K562 (cell line): Measurements from ENCODE around the gene USH2A. TPM values are rescaled to one million over a fixed set of nuclear protein-coding genes. Genes with fewer than 3 reads are reported as not detected.

ENCODE experiments used
- ATAC-seq: fragments of 200-7000 bp; cut with Tn5 transposase; 3 replicates; pipeline ENCODE4 v1.9.1; 2020; ENCODE audit warnings: moderate library complexity
- BruUV-seq: library from RNA; stranded (reverse); fragments of 400-500 nt; replicated peaks from 2 replicates; lab custom pipeline; 2021; lab: Mats Ljungman, UMichigan
- CTCF ChIA-PET: fragments of 300-600 bp; formaldehyde crosslinking; extraction: SDS; loops from one replicate; lab custom pipeline; 2021; ENCODE audit warnings: low intra/inter-chr PET ratio; lab: Yijun Ruan, JAX
- POLR2A ChIA-PET: fragments of 300-600, 350-650 bp; sonication (Branson Sonifier 250); formaldehyde crosslinking; extraction: SDS; loops from one replicate; lab custom pipeline; 2021; ENCODE audit warnings: antibody characterized with exemption, inconsistent platforms; lab: Yijun Ruan, JAX
- DNase-seq, 4 experiments: peaks; one replicate each; pipeline versions ENCODE4 v3.0.0 to v3.0.0-alpha.2; 2011 to 2018; ENCODE audit warnings: low spot score in 3 of 4, mixed read lengths in 3 of 4; ENCODE audit errors: extremely low read depth in 1 of 4
- FAIRE-seq: peaks from 2 replicates; lab custom pipeline; 2011; peaks lifted over from hg19 to GRCh38; lab: Jason Lieb, UNC
- H2AFZ ChIP-seq: 2 replicates; pipeline ENCODE4 v1.6.0; 2011; ENCODE audit warnings: low read depth, low read length, control low read depth, inconsistent platforms
- H3K27ac ChIP-seq: fragments of 200-600 bp; 3 replicates; pipeline ENCODE4 v1.8.0; 2011; ENCODE audit warnings: low read depth, mild to moderate bottlenecking, control low read depth, inconsistent platforms, low read length, moderate library complexity, mixed read lengths; ENCODE audit errors: extremely low read depth
- H3K27me3 ChIP-seq, 2 experiments: fragments of 300-600 bp in 1 of 2; 2 replicates in 1 of 2; 3 replicates in 1 of 2; pipeline versions ENCODE4 v1.6.0 to v1.8.0; 2011; ENCODE audit warnings: inconsistent platforms in 2 of 2, low read length in 2 of 2, mild to moderate bottlenecking in 1 of 2, mixed read lengths in 1 of 2, moderate library complexity in 1 of 2; ENCODE audit not compliant: control insufficient read depth in 2 of 2, insufficient read depth in 2 of 2
- H3K36me3 ChIP-seq: fragments of 300-600 bp; 3 replicates; pipeline ENCODE4 v1.8.0; 2011; ENCODE audit warnings: mild to moderate bottlenecking, low read length, inconsistent platforms; ENCODE audit not compliant: control insufficient read depth, insufficient read depth
- H3K4me1 ChIP-seq, 2 experiments: fragments of 200-600 bp in 1 of 2; replicated peaks in 1 of 2; 2 replicates in 1 of 2; 3 replicates in 1 of 2; pipeline versions ENCODE4 v1.5.1 to v1.8.0; 2011; ENCODE audit warnings: inconsistent platforms in 2 of 2, low read length in 2 of 2, mild to moderate bottlenecking in 1 of 2, mixed read lengths in 1 of 2, moderate library complexity in 1 of 2; ENCODE audit not compliant: control insufficient read depth in 2 of 2, insufficient read depth in 2 of 2
- H3K4me2 ChIP-seq: 2 replicates; pipeline ENCODE4 v1.6.1; 2011; ENCODE audit warnings: low read length, control low read depth, inconsistent platforms, mixed read lengths; ENCODE audit not compliant: insufficient read depth
- H3K4me3 ChIP-seq: fragments of 200-600 bp; sonication (generic), shearing (Covaris generic); 2 replicates; pipeline ENCODE4 v1.5.1; 2016; ENCODE audit warnings: control low read depth, inconsistent platforms
- H3K79me2 ChIP-seq: fragments of 200-600 bp; 3 replicates; pipeline ENCODE4 v1.8.0; 2011; ENCODE audit warnings: low read length, inconsistent platforms; ENCODE audit not compliant: control insufficient read depth, insufficient read depth
- H3K9ac ChIP-seq, 2 experiments: 2 replicates each; pipeline versions ENCODE4 v1.6.0 to v1.6.1; 2011; ENCODE audit warnings: low read depth in 2 of 2, low read length in 2 of 2, control low read depth in 1 of 2, inconsistent platforms in 1 of 2, mild to moderate bottlenecking in 1 of 2, mixed read lengths in 1 of 2; ENCODE audit not compliant: insufficient read depth in 1 of 2
- H3K9me1 ChIP-seq: one replicate; pipeline ENCODE4 v1.6.0; 2011; ENCODE audit warnings: inconsistent platforms, mild to moderate bottlenecking, low read length, moderate library complexity; ENCODE audit not compliant: control insufficient read depth, insufficient read depth
- H3K9me3 ChIP-seq: replicated peaks from 2 replicates; pipeline ENCODE4 v1.5.1; 2011; ENCODE audit warnings: low read depth, low read length, inconsistent platforms; ENCODE audit not compliant: control insufficient read depth, insufficient read depth
- H4K20me1 ChIP-seq: replicated peaks from 2 replicates; pipeline ENCODE4 v1.6.1; 2011; ENCODE audit warnings: low read length, inconsistent platforms, mixed read lengths; ENCODE audit not compliant: control insufficient read depth, insufficient read depth
- COPS2 ChIP-seq: fragments of 450-650 bp; conservative IDR thresholded peaks from 2 replicates; pipeline ENCODE4 v1.6.1; 2016; ENCODE audit warnings: mild to moderate bottlenecking, moderate library complexity
- CREB1 ChIP-seq, 2 experiments: sonication (generic) in 1 of 2; formaldehyde crosslinking in 1 of 2; IDR thresholded peaks; 2 replicates each; pipeline versions ENCODE4 v1.6.1 to v1.8.0; 2012 to 2022; ENCODE audit warnings: inconsistent platforms in 1 of 2, mild to moderate bottlenecking in 1 of 2, missing genetic modification reagents in 1 of 2, moderate library complexity in 1 of 2
- GTF2E2 ChIP-seq: fragments of 200-800 bp; sonication (Bioruptor generic); IDR thresholded peaks from 2 replicates; pipeline ENCODE4 v1.6.1; 2016; ENCODE audit warnings: missing genetic modification characterization, missing compliant biosample characterization
- HMG20B ChIP-seq: fragments of 250-450 bp; sonication (Bioruptor Pico); IDR thresholded peaks from 2 replicates; pipeline ENCODE4 v1.5.0; 2021; ENCODE audit warnings: mild to moderate bottlenecking
- NFXL1 ChIP-seq: fragments of 450-650 bp; formaldehyde crosslinking; IDR thresholded peaks from 2 replicates; pipeline ENCODE4 v1.4.0; 2021; ENCODE audit warnings: mild to moderate bottlenecking
- PHF8 ChIP-seq: fragments of 200-600 bp; sonication (generic); IDR thresholded peaks from 2 replicates; pipeline ENCODE4 v1.6.1; 2012; ENCODE audit warnings: mixed run types, mild to moderate bottlenecking, inconsistent platforms, low read length, moderate library complexity, borderline replicate concordance
- SMARCC2 ChIP-seq: fragments of 450-650 bp; IDR thresholded peaks from 2 replicates; pipeline ENCODE4 v1.6.1; 2017; ENCODE audit warnings: antibody characterized with exemption, moderate library complexity, mild to moderate bottlenecking, low read depth
- XRCC3 ChIP-seq: fragments of 450-650 bp; IDR thresholded peaks from 2 replicates; pipeline ENCODE4 v1.6.1; 2017; ENCODE audit warnings: mild to moderate bottlenecking, moderate library complexity
- ZNF324 ChIP-seq: fragments of 250-450 bp; sonication (Bioruptor Pico); IDR thresholded peaks from 2 replicates; pipeline ENCODE4 v1.4.0; 2020; ENCODE audit warnings: mild to moderate bottlenecking
- WGBS: fragments of 100-300 bp; shearing (Covaris generic); methylation state at CpG from one replicate; pipeline ENCODE4 v1.1.6; 2016; ENCODE audit warnings: low coverage, mixed read lengths; ENCODE audit not compliant: insufficient coverage; ENCODE audit errors: missing lambda C conversion rate; 5-methylcytosine and 5-hydroxymethylcytosine counted together
- in situ Hi-C: fragments of 300-500 bp; cut with MboI; formaldehyde crosslinking; loops from 4 replicates; pipeline ENCODE4 v1.15.0; 2018; ENCODE audit warnings: inconsistent platforms, mixed read lengths
- intact Hi-C: fragments of 100-400 bp; cut with micrococcal nuclease; formaldehyde crosslinking; loops from 2 replicates; pipeline ENCODE4 v1.14.2; 2022
- polyA plus RNA-seq, 8 experiments: library from polyadenylated mRNA; depleted of rRNA in 4 of 8; stranded (reverse) in 5 of 8; unstranded in 3 of 8; fragments of >200 nt; fragmentation: Nextera tagmentation in 2 of 8; fragmentation: Illumina TruSeq in 1 of 8; extraction: Ambion mirVana in 2 of 8; extraction: Trizol in 1 of 8; gene quantifications; 2 replicates each; pipeline versions ENCODE4 v1.2.1 to v1.2.3, GENCODE V29; 2011 to 2014; ENCODE audit warnings: inconsistent platforms in 1 of 8, missing spikeins in 1 of 8
- total RNA-seq, 7 experiments: library from RNA; depleted of rRNA in 6 of 7; stranded (reverse); fragments of >200 nt in 6 of 7; fragmentation: Illumina TruSeq in 2 of 7; extraction: Trizol in 2 of 7; gene quantifications; 2 replicates each; pipeline versions ENCODE4 v1.2.1 to v1.2.3, GENCODE V29; 2011 to 2021; ENCODE audit warnings: low replicate concordance in 1 of 7

Gene USH2A
- total and polyA plus RNA-seq, 9 of the 15 experiments (the other 6 are each of a cell fraction or from before 2014, with no cell fraction given) = under 0.01 TPM; not detected in 7

DNA sequence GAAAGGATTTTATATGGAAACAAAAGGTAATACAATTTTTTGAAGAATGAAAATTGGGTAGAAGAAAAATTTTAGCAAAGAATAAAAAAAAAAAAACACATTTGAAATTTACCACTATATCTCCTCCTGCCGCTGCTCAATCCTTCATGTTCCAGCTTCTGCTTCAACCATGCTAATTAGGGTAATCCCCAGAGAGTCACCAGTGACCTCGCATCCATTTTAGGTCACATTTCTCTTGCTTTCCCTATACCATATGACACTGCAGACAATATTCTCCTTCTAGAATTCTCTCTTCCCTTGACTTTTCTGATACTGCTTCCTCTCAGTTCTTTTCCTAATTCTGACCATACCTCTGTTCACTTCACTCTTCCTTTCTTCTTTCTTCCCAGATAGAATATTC is 237.1 kb downstream of the USH2A start:
- H3K4me2 ChIP-seq = no peak overlapping the region
- H4K20me1 ChIP-seq = no peaks in the 10 kb centered on the region
- no peak overlapping the region for H3K27ac ChIP-seq
- no peak overlapping the region for H3K9ac ChIP-seq
- BruUV-seq = no TSS peak
- H3K9me3 ChIP-seq = no peaks in the 10 kb centered on the region; the same call in none of the 2 replicates
- in situ Hi-C loops (no loop called here), intact Hi-C loops (no loop called here)
- ChIA-PET CTCF (no interaction called here), POLR2A (no interaction called here)
- DNase-seq (no peak), FAIRE-seq (no peak), ATAC-seq (no peak)
- no peaks in the 10 kb centered on the region for H3K79me2 ChIP-seq
- no peaks in the 10 kb centered on the region for H3K9me1 ChIP-seq
- no peaks in the 10 kb centered on the region for H3K36me3 ChIP-seq
- no peaks in the 10 kb centered on the region for H3K27me3 ChIP-seq
- TF ChIP-seq ZNF324 (CRISPR knock-in tag) (no peak), NFXL1 (CRISPR knock-in tag) (no peak), PHF8 (no peak), GTF2E2 (tag) (no peak), XRCC3 (no peak), SMARCC2 (no peak), CREB1 (IDR thresholded peaks at IDR 0.05) (no peak), CREB1 (CRISPR knock-in tag; IDR thresholded peaks at IDR 0.05) (no peak), COPS2 (no peak), HMG20B (CRISPR knock-in tag) (no peak)
- WGBS = 0% methylated on average over 2 of the region's 2 CpGs
- H2AFZ ChIP-seq = no peak overlapping the region
- no peak overlapping the region for H3K4me3 ChIP-seq
- H3K4me1 ChIP-seq = no peaks in the 10 kb centered on the region
